Thymus (tissue), 11 donors: Measurements from ENCODE around the gene RNF112. TPM values are rescaled to one million over a fixed set of nuclear protein-coding genes. Genes with fewer than 3 reads are reported as not detected.
A peak's percentile ranks its signal among the peaks of the same experiment; 100 is the strongest.
"Not testable (repeated sequence)": the region's sequence is repeated elsewhere in the genome, so short reads cannot be mapped to it uniquely, and the experiment has no call there.

Experiments
- DNase-seq, 9 donors: peaks; one replicate each; pipeline ENCODE4 v3.0.0-alpha.2; 2013; ENCODE audit warnings: low spot score in 9 of 9, low read depth in 6 of 9, missing footprints in 1 of 9
- H3K27ac ChIP-seq, 2 donors: one replicate each; pipeline ENCODE4 v1.5.1; 2013; ENCODE audit warnings: control low read depth in 1 of 2, low read depth in 1 of 2, low read length in 1 of 2, mild to moderate bottlenecking in 1 of 2, moderate library complexity in 1 of 2
- H3K27me3 ChIP-seq, 2 donors: one replicate each; pipeline ENCODE4 v1.5.1; 2013; ENCODE audit warnings: low read length in 1 of 2; ENCODE audit not compliant: control insufficient read depth in 2 of 2, insufficient read depth in 1 of 2
- H3K36me3 ChIP-seq, 2 donors: one replicate each; pipeline ENCODE4 v1.5.1; 2013; ENCODE audit warnings: low read length in 1 of 2, mild to moderate bottlenecking in 1 of 2, moderate library complexity in 1 of 2; ENCODE audit not compliant: control insufficient read depth in 2 of 2, insufficient read depth in 2 of 2
- H3K4me1 ChIP-seq, 2 donors: one replicate each; pipeline ENCODE4 v1.5.1; 2013; ENCODE audit warnings: low read length in 2 of 2; ENCODE audit not compliant: control insufficient read depth in 2 of 2, insufficient read depth in 2 of 2
- H3K4me3 ChIP-seq, 2 donors: one replicate each; pipeline ENCODE4 v1.5.1; 2013; ENCODE audit warnings: low read length in 2 of 2, control low read depth in 1 of 2, mild to moderate bottlenecking in 1 of 2
- H3K9me3 ChIP-seq, 2 donors: one replicate each; pipeline ENCODE4 v1.5.1; 2013; ENCODE audit warnings: low read length in 1 of 2, mild to moderate bottlenecking in 1 of 2; ENCODE audit not compliant: control insufficient read depth in 2 of 2, insufficient read depth in 1 of 2
- WGBS: extraction: QIAGEN DNeasy Blood & Tissue Kit; methylation state at CpG from one replicate; pipeline ENCODE4 v1.1.7; 2013; 5-methylcytosine and 5-hydroxymethylcytosine counted together
- polyA plus RNA-seq: library from polyadenylated mRNA; stranded (reverse); fragments of 200-250 nt; gene quantifications from one replicate; pipeline ENCODE4 v1.2.3, GENCODE V29; 2013
- total RNA-seq: library from RNA; stranded (reverse); fragments of 120-200 nt; gene quantifications from one replicate; pipeline ENCODE4 v1.2.4, GENCODE V29; 2013
- donor health status: healthy.

The RNF112 gene
- total and polyA plus RNA-seq, 2 donors: 0.14 to 0.98 TPM

DNA sequence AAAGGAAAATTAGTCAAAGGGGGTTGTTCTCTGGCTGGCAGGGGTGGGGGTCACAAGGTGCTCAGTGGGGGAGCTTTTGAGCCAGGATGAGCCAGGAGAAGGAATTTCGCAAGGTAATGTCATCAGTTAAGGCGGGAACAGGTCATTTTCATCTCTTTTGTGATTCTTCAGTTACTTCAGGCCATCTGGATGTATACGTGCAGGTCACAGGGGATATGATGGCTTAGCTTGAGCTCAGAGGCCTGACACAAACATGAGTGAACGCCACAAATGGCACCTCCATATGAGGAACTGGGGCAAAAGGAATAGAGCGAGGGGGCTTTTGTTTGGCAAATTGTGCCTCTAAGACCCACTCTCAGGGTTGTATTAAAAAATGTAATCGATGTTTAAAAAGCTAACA is 47.4 kb downstream of the RNF112 start:
- not testable (repeated sequence) for H3K9me3 ChIP-seq, H3K27ac ChIP-seq, H3K4me3 ChIP-seq, DNase-seq, H3K27me3 ChIP-seq, H3K36me3 ChIP-seq
- H3K4me1 ChIP-seq: peaks cover 11 to 31% of the 10 kb centered on the region in 2 donors
- 96% methylated on average over 6 of the region's 6 CpGs for WGBS

- DNase-seq, H3K27me3 ChIP-seq, H3K36me3 ChIP-seq, H3K9me3 ChIP-seq, H3K4me3 ChIP-seq, H3K27ac ChIP-seq: not testable (repeated sequence)
- peaks cover 11 to 37% of the 10 kb centered on the region in 2 donors for H3K4me1 ChIP-seq
- 92% methylated on average over 1 of the region's 1 CpG for WGBS
Observed at GRCh38 chr17:19459018-19459655, 48.1 kb downstream of the RNF112 start.

- Histone ChIP-seq H3K27me3 (peaks cover 0 to 2% of the 10 kb centered on the region in 2 donors), H3K27ac (peak overlapping the region in 1 of 2 donors; percentile 39), H3K4me1 (peaks cover 11 to 40% of the 10 kb centered on the region in 2 donors), H3K4me3 (no peak overlapping the region), H3K36me3 (no peaks in the 10 kb centered on the region), H3K9me3 (no peaks in the 10 kb centered on the region)
- 95% methylated on average over 3 of the region's 3 CpGs for WGBS
- DNase-seq: no peak
Observed at GRCh38 chr17:19460700-19461099, 49.7 kb downstream of the RNF112 start.

DNA sequence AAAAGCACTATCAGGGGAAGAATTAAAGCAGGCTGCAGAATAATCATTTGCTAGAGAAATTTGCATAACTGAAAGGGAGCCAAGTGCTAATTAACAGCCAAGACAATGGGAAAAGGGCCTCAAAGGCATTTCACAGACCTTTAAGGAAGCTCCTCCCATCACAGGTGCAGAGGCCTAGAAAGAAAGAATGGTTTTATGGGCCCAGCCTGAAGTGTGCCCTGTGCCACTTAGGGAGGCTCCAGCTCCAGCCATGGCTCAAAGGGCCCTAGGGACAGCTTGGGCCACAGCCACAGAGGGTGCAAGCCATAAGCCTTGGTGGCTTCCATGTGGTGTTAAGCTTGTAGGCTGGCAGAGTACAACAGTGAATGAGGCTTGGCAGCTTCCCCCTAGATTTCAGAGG is 50.1 kb downstream of the RNF112 start:
- Histone ChIP-seq H3K27ac (peak overlapping the region; percentile 8 to 39), H3K4me1 (peaks cover 11 to 40% of the 10 kb centered on the region in 2 donors), H3K4me3 (no peak overlapping the region), H3K9me3 (no peaks in the 10 kb centered on the region), H3K36me3 (no peaks in the 10 kb centered on the region), H3K27me3 (no peaks in the 10 kb centered on the region)
- DNase-seq: peak in 6 of 9 donors; percentile 27 to 68 (median 34)

GRCh38 chr17:19461681-19462080 is 50.6 kb downstream of the RNF112 start:
- H3K27ac ChIP-seq: peak overlapping the region in 1 of 2 donors; percentile 39
- no peak for DNase-seq
- H3K27me3 ChIP-seq: no peaks in the 10 kb centered on the region
- H3K4me1 ChIP-seq: peaks cover 11 to 40% of the 10 kb centered on the region in 2 donors
- no peak overlapping the region for H3K4me3 ChIP-seq
- H3K9me3 ChIP-seq: no peaks in the 10 kb centered on the region
- over 99% methylated on average over 4 of the region's 4 CpGs for WGBS
- no peaks in the 10 kb centered on the region for H3K36me3 ChIP-seq

DNA sequence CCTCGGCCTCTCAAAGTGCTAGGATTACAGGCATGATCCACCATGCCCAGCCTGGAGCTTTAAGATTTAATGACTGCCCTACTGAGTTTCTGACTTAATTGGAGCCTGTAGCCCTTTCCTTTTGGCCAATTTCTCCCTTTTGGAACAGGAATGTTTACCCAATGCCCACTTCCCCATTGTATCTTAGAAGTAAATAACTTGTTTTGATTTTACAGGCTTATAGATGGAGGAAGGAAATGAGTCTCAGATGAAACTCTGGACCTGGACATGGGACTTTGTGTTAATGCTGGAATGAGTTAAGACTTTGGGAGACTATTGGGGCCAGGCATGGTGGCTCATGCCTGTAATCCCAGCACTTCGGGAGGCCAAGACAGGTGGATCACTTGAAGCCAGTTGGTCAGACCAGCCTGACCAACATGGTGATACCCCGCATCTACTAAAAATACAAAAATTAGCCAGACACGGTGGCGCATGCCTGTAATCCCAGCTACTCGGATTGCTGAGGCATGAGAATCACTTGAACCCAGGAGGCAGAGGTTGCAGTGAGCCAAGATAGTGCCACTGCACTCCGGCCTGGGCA is 51.5 kb downstream of the RNF112 start:
- H3K4me3 ChIP-seq, DNase-seq, H3K27me3 ChIP-seq, H3K9me3 ChIP-seq, H3K36me3 ChIP-seq: not testable (repeated sequence)
- Histone ChIP-seq H3K4me1 (peaks cover 11 to 36% of the 10 kb centered on the region in 2 donors), H3K27ac (peak overlapping the region in 1 of 2 donors; percentile 89)
- 95% methylated on average over 7 of the region's 7 CpGs for WGBS

DNA sequence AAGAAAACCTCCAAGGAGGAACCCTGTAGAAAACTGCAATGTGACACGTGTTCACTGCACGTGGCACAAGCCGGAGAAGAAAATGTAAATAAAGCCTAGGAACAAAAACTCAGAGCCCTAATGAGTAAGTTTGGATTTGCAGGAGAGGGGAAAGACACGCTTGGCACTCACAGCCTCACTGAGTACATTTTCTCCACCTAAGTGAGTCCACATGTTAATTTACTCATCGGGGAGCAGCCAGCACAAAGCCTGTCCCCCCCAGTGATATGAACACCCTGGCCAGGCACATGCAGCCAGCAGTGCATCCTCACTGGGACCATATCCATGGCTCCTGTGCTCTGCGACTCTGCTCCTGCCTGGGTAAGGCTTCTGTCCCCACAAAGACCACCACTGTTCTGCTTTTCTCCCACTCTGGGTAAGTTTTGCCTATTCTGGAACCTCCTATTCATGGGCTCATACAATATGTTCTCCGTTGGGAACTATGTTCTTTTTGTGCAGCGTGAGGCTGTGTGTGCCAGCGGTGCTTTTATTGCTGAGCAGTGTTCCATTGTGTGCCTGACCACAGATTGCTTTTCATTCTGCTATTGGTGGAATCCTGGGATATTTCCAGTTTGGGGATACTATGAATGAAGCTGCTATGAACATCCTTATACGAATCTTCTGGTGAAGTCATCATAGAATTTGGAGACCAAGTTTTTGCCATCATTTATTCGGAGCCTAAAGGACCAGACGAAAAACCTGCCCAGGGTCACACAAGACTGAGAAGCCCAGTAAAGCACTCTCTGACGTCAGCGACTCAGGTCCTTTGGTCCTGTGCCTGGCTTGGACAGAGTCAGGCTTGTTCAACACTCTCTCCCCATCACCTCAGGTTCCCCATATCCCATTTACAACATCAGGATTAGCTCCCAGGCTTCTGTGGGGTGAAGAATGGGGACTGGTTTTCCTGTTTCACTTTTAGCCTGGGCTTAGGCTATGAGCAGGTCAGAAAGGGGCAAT is 53.3 kb downstream of the RNF112 start:
- Histone ChIP-seq H3K4me1 (peaks cover 11 to 36% of the 10 kb centered on the region in 2 donors), H3K9me3 (no peaks in the 10 kb centered on the region), H3K27ac (peak overlapping the region; percentile 78 to 89), H3K36me3 (no peaks in the 10 kb centered on the region), H3K27me3 (no peaks in the 10 kb centered on the region), H3K4me3 (no peak overlapping the region)
- 92% methylated on average over 14 of the region's 14 CpGs for WGBS
- DNase-seq: no peak
